22Rv1 (cell line): ENCODE results near the gene TMTC4.
"Not testable (repeated sequence)": the region's sequence is repeated elsewhere in the genome, so short reads cannot be mapped to it uniquely, and the experiment has no call there.

ENCODE experiments used
- CTCF ChIP-seq: fragments of 450-650 bp; IDR thresholded peaks from 2 replicates; pipeline ENCODE4 v1.5.1; 2017; ENCODE audit warnings: mild to moderate bottlenecking
- ZFX ChIP-seq: fragments of 450-650 bp; IDR thresholded peaks from 2 replicates; pipeline ENCODE4 v1.6.1; 2017; ENCODE audit warnings: antibody characterized with exemption, borderline replicate concordance

GRCh38 chr13:100698331-100698730 lies 23.7 kb upstream of the TMTC4 start:
- TF ChIP-seq CTCF, ZFX: not testable (repeated sequence)
